Tibial nerve (tissue), 4 donors: ENCODE measurements around the gene PIK3C2A. TPM values are rescaled to one million over a fixed set of nuclear protein-coding genes. Genes with fewer than 3 reads are reported as not detected.

Source experiments
- DNase-seq, 2 donors: peaks; one replicate each; pipeline ENCODE4 v3.0.0-alpha.2; 2019; ENCODE audit warnings: low spot score in 2 of 2
- H3K27ac ChIP-seq, 4 donors: fragments of 200-600 bp; sonication (generic) in 3 of 4; one replicate each; pipeline ENCODE4 v1.5.1; 2017 to 2019; ENCODE audit warnings: mild to moderate bottlenecking in 1 of 4
- H3K27me3 ChIP-seq, 2 donors: fragments of 200-600 bp; sonication (generic) in 1 of 2; one replicate each; pipeline versions ENCODE4 v1.5.1 to v1.6.0; 2017 to 2019
- H3K36me3 ChIP-seq, 3 donors: fragments of 200-600 bp; sonication (generic); one replicate each; pipeline ENCODE4 v1.5.1; 2018 to 2019
- H3K4me1 ChIP-seq, 4 donors: fragments of 200-600 bp; sonication (generic) in 3 of 4; one replicate each; pipeline ENCODE4 v1.5.1; 2017 to 2019
- H3K4me3 ChIP-seq, 4 donors: fragments of 200-600 bp; sonication (generic) in 3 of 4; one replicate each; pipeline ENCODE4 v1.5.1; 2017 to 2019; ENCODE audit warnings: mild to moderate bottlenecking in 1 of 4, moderate library complexity in 1 of 4
- H3K9me3 ChIP-seq, 4 donors: fragments of 200-600 bp; sonication (generic) in 3 of 4; one replicate each; pipeline ENCODE4 v1.5.1; 2017 to 2019
- CTCF ChIP-seq, 5 experiments: fragments of 200-600 bp in 3 of 5; fragments of 450-650 bp in 2 of 5; sonication (generic) in 3 of 5; IDR thresholded peaks; one replicate each; pipeline ENCODE4 v1.5.1; 2016 to 2019; ENCODE audit warnings: antibody characterized with exemption in 5 of 5, mild to moderate bottlenecking in 3 of 5, moderate library complexity in 2 of 5
- EP300 ChIP-seq, 2 donors: sonication (generic); formaldehyde crosslinking; IDR thresholded peaks; one replicate each; pipeline ENCODE4 v1.6.1; 2017; ENCODE audit warnings: antibody characterized with exemption in 2 of 2, mild to moderate bottlenecking in 1 of 2
- POLR2A ChIP-seq, 2 donors: fragments of 450-650 bp; IDR thresholded peaks; one replicate each; pipeline ENCODE4 v1.6.1; 2017; ENCODE audit warnings: antibody characterized with exemption in 2 of 2, mild to moderate bottlenecking in 2 of 2, moderate library complexity in 2 of 2
- WGBS, 2 donors: methylation state at CpG; one replicate each; pipeline ENCODE4 v1.1.5; 2018; 5-methylcytosine and 5-hydroxymethylcytosine counted together
- total RNA-seq, 4 donors: library from RNA; depleted of rRNA; stranded (reverse); fragments of >200 nt; gene quantifications; one replicate each; pipeline ENCODE4 v1.1.0, GENCODE V29; 2016

Gene PIK3C2A
- total RNA-seq, 4 donors from 2014 or later: 60.9 to 105 (median 63.2) TPM

DNA sequence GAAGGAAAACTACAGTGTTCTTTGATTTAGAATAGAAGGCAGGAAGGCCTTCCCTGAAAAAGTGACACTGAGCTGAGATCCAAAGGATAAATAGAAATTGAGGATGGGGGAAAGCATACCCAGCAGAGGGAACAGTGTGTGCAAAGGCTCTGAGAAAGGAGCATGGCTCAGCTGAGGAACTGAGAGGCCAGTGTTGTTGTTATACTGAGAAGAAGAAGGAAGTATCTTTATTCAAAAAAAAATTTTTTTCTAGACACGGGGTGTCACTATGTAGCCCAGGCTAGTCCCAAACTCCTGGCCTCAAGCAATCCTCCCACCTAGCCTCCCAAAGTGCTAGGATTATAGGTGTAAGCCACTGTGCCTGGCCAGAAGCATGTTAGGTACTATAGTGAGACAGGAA, 3.5 kb upstream of the PIK3C2A start:
- Histone ChIP-seq H3K9me3 (peaks cover 0 to 4% (median 0%) of the 10 kb centered on the region in 4 donors), H3K27ac (no peak overlapping the region), H3K27me3 (no peaks in the 10 kb centered on the region), H3K36me3 (no peaks in the 10 kb centered on the region), H3K4me3 (no peak overlapping the region), H3K4me1 (peaks cover 0 to 26% (median 4%) of the 10 kb centered on the region in 4 donors)
- no peak for DNase-seq
- WGBS, 2 donors: 65 to 83% methylated on average over 1 of the region's 1 CpG
- TF ChIP-seq CTCF (IDR thresholded peaks at IDR 0.05) (no peak), EP300 (IDR thresholded peaks at IDR 0.05) (no peak), POLR2A (IDR thresholded peaks at IDR 0.05) (no peak)

- no peak for TF ChIP-seq CTCF (IDR thresholded peaks at IDR 0.05)
- no peak for TF ChIP-seq POLR2A (IDR thresholded peaks at IDR 0.05)
- no peak for TF ChIP-seq EP300 (IDR thresholded peaks at IDR 0.05)
Measured at GRCh38 chr11:17209939-17210245, 2.1 kb upstream of the PIK3C2A start.

DNA sequence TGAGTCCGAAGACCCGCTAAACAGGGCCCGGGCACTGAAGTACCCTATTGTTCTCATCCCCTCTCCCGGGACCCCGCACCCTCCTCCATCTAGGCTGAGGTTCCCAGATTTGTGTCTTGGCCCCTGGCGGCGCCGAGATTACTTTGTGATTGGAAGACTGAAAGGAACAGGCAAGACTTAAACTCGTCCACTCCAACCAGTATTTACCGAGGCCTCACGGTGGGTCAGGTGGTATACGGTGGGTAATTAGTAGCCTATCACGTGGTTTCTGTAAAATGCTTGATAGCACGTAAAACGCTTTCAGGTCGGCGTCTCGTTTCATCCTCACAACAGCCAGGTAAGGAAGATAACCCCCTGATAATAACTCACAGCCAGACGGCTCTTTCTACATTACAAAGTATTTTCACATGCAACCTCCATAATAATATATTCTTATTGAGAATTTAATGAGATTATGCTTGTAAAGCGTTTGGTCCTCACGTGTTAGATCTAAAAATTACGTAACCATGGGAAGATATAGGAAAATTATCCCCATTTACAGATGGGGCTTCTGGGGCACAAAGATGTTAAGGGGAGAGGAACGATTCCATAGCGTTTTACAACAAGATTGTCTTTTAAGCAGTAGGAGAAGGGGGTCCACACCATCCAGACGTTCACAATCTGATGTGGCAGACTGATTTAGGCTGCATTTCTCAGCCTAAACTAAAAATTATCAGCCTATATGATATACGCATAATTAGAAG, 642 bp upstream of the PIK3C2A start:
- peak in 1 of 2 donors; percentile 8 for TF ChIP-seq EP300 (IDR thresholded peaks at IDR 0.05)
- TF ChIP-seq POLR2A (IDR thresholded peaks at IDR 0.05): no peak
- TF ChIP-seq CTCF (IDR thresholded peaks at IDR 0.05): no peak
- 5 to 6% methylated on average over 23 to 26 of the region's 26 CpGs for WGBS, 2 donors
- Histone ChIP-seq H3K36me3 (no peaks in the 10 kb centered on the region), H3K4me1 (peaks cover 0 to 32% (median 7%) of the 10 kb centered on the region in 4 donors), H3K4me3 (peak overlapping the region; percentile 82 to 97 (median 90)), H3K27ac (peak overlapping the region; percentile 91 to 98 (median 96)), H3K27me3 (no peaks in the 10 kb centered on the region), H3K9me3 (no peaks in the 10 kb centered on the region)
- peak in 1 of 2 donors; percentile 33 for DNase-seq

More at GRCh38 chr11:17209939-17210245, 2.1 kb upstream of the PIK3C2A start:
- DNase-seq: no peak
- Histone ChIP-seq H3K4me3 (no peak overlapping the region), H3K4me1 (peaks cover 0 to 32% (median 7%) of the 10 kb centered on the region in 4 donors), H3K9me3 (peaks cover 0 to 4% (median 0%) of the 10 kb centered on the region in 4 donors), H3K27me3 (no peaks in the 10 kb centered on the region), H3K27ac (peak overlapping the region in 2 of 4 donors; percentile 96 to 98), H3K36me3 (no peaks in the 10 kb centered on the region)
- 88 to 95% methylated on average over 1 of the region's 1 CpG for WGBS, 2 donors

DNA sequence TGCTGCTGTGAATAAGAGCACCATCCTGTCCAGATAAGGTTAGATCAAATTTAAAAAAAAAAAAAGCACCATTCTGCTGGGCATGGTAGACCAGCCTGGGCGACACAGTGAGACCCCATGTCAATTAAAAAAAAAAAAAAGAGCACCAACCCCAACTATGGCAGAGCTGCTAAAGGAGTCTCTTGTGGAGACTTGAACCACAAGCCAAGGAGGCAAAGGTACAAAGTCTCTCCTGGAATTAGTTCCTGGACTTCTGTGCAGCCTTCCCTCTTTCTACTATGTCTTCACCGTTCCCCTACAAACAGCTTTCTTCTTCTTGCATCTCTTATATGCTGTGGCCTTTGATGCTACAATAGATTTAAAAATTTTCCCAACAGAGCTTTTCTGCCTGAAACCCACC, 1.3 kb downstream of the PIK3C2A start:
- no peaks in the 10 kb centered on the region for H3K27me3 ChIP-seq
- DNase-seq: no peak
- peak overlapping the region in 3 of 4 donors; percentile 82 to 97 (median 83) for H3K4me3 ChIP-seq
- H3K27ac ChIP-seq: peak overlapping the region in 2 of 4 donors; percentile 96 to 98
- peaks cover 0 to 32% (median 7%) of the 10 kb centered on the region in 4 donors for H3K4me1 ChIP-seq
- H3K36me3 ChIP-seq: no peaks in the 10 kb centered on the region
- 52% methylated on average over 2 of the region's 2 CpGs for WGBS, 2 donors
- no peaks in the 10 kb centered on the region for H3K9me3 ChIP-seq
- no peak for TF ChIP-seq EP300 (IDR thresholded peaks at IDR 0.05)

DNA sequence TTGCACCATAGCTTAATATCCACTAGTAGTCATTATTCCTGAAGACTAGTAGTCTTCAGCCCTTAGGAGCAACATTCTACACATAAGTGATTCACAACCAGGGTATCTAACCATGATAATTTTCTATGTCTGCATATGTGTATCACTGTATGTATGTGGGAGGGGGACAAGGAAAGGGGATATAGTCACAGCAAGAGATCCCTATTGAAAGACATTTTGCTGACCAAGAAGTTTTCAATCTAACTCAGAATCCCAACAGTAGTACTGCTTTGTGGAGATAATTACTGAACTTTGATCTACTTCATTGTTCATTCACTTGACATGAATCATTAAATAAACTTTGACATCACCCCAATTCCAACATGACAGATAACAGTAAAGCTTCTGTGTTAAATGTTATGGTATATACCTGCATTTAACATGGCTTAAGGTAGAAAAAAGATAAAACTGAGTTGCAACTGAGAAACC, 10.3 kb downstream of the PIK3C2A start:
- Histone ChIP-seq H3K4me3 (no peak overlapping the region), H3K36me3 (peaks cover 0 to 26% (median 0%) of the 10 kb centered on the region in 3 donors), H3K27ac (no peak overlapping the region), H3K4me1 (peaks cover 0 to 10% (median 0%) of the 10 kb centered on the region in 4 donors), H3K27me3 (no peaks in the 10 kb centered on the region), H3K9me3 (no peaks in the 10 kb centered on the region)
- DNase-seq: no peak
- no peak for TF ChIP-seq EP300 (IDR thresholded peaks at IDR 0.05)

GRCh38 chr11:17188675-17189074, 19.1 kb downstream of the PIK3C2A start:
- no peak overlapping the region for H3K27ac ChIP-seq
- no peaks in the 10 kb centered on the region for H3K27me3 ChIP-seq
- no peak overlapping the region for H3K4me3 ChIP-seq
- no peak for DNase-seq
- TF ChIP-seq POLR2A (IDR thresholded peaks at IDR 0.05) (no peak), CTCF (IDR thresholded peaks at IDR 0.05) (no peak), EP300 (IDR thresholded peaks at IDR 0.05) (no peak)
- H3K36me3 ChIP-seq: peaks cover 0 to 31% (median 0%) of the 10 kb centered on the region in 3 donors
- H3K4me1 ChIP-seq: no peaks in the 10 kb centered on the region
- H3K9me3 ChIP-seq: no peaks in the 10 kb centered on the region
- WGBS, 2 donors: 63 to 71% methylated on average over 2 of the region's 2 CpGs
